Measurements from ENCODE around the gene DHX35. TPM values are rescaled to one million over a fixed set of nuclear protein-coding genes. Genes with fewer than 3 reads are reported as not detected.

The DHX35 gene
- polyA plus RNA-seq, 3 donors: 1.6 to 11.2 (median 2.7) TPM

- Mint-ChIP-seq H3K36me3 (peaks cover 70 to 85% of the 10 kb centered on the region in 2 donors), H3K4me3 (no peak overlapping the region), H3K27me3 (ENCODE audit: low read depth in 3 of 3) (no peaks in the 10 kb centered on the region), H3K27ac (peak overlapping the region in 1 of 7 donors; percentile 10), H3K4me1 (no peaks in the 10 kb centered on the region), H3K9me3 (no peaks in the 10 kb centered on the region)
- no peak overlapping the region for H3K9ac ChIP-seq (ENCODE audit: insufficient read depth, low read length, poor library complexity, severe bottlenecking)
- peaks cover 61 to 81% of the 10 kb centered on the region in 2 donors for H3K36me3 ChIP-seq (replicated peaks in 1 of 2; ENCODE audit: control insufficient read depth in 1 of 2, insufficient read depth in 2 of 2, low read length in 2 of 2)
- H3K4me2 ChIP-seq (replicated peaks; ENCODE audit: extremely low read depth, low read length, poor library complexity, severe bottlenecking): no peak overlapping the region
- no peak overlapping the region for H3K4me3 ChIP-seq (replicated peaks in 1 of 3; ENCODE audit: low read depth in 2 of 3, low read length in 3 of 3)
- H4K20me1 ChIP-seq (ENCODE audit: insufficient read depth, low read length): no peaks in the 10 kb centered on the region
- no peaks in the 10 kb centered on the region for H3K79me2 ChIP-seq (ENCODE audit: insufficient read depth, low read length)
- H3K27me3 ChIP-seq (ENCODE audit: control insufficient read depth in 2 of 2, insufficient read depth in 2 of 2, low read length in 2 of 2): no peaks in the 10 kb centered on the region
- no peak overlapping the region for H2AFZ ChIP-seq (ENCODE audit: insufficient read depth, low read depth, low read length, poor library complexity, severe bottlenecking)
- no peak for TF ChIP-seq CTCF (IDR thresholded peaks at IDR 0.05)
- WGBS (ENCODE audit: insufficient coverage): 100% methylated on average over 3 of the region's 6 CpGs
- H3K9me3 ChIP-seq (replicated peaks in 1 of 2; ENCODE audit: control insufficient read depth in 1 of 2, insufficient read depth in 1 of 2, low read length in 2 of 2): no peaks in the 10 kb centered on the region
- H3K27ac ChIP-seq (ENCODE audit: low read depth in 1 of 2, low read length in 2 of 2): no peak overlapping the region
- H3K4me1 ChIP-seq (ENCODE audit: control insufficient read depth in 1 of 2, insufficient read depth in 2 of 2, low read length in 2 of 2): no peaks in the 10 kb centered on the region
- intact Hi-C loops (cut with micrococcal nuclease): loop anchor here in 1 of 2 donors (10.0 kb wide), 1 partner anchor 105 kb away; no protein-coding TSS in a partner anchor
- no peak for DNase-seq
Measured at GRCh38 chr20:39040116-39040515, 78.0 kb downstream of the DHX35 start.

GRCh38 chr20:39041067-39041466 is 78.9 kb downstream of the DHX35 start:
- Histone ChIP-seq H4K20me1 (ENCODE audit: insufficient read depth, low read length) (no peaks in the 10 kb centered on the region), H3K79me2 (ENCODE audit: insufficient read depth, low read length) (no peaks in the 10 kb centered on the region), H3K9me3 (replicated peaks in 1 of 2; ENCODE audit: control insufficient read depth in 1 of 2, insufficient read depth in 1 of 2, low read length in 2 of 2) (no peaks in the 10 kb centered on the region), H3K4me3 (replicated peaks in 1 of 3; ENCODE audit: low read depth in 2 of 3, low read length in 3 of 3) (no peak overlapping the region), H3K27me3 (ENCODE audit: control insufficient read depth in 2 of 2, insufficient read depth in 2 of 2, low read length in 2 of 2) (no peaks in the 10 kb centered on the region), H3K4me1 (ENCODE audit: control insufficient read depth in 1 of 2, insufficient read depth in 2 of 2, low read length in 2 of 2) (no peaks in the 10 kb centered on the region), H3K27ac (ENCODE audit: low read depth in 1 of 2, low read length in 2 of 2) (no peak overlapping the region), H3K4me2 (replicated peaks; ENCODE audit: extremely low read depth, low read length, poor library complexity, severe bottlenecking) (no peak overlapping the region), H3K36me3 (replicated peaks in 1 of 2; ENCODE audit: control insufficient read depth in 1 of 2, insufficient read depth in 2 of 2, low read length in 2 of 2) (peaks cover 52 to 72% of the 10 kb centered on the region in 2 donors), H3K9ac (ENCODE audit: insufficient read depth, low read length, poor library complexity, severe bottlenecking) (no peak overlapping the region), H2AFZ (ENCODE audit: insufficient read depth, low read depth, low read length, poor library complexity, severe bottlenecking) (no peak overlapping the region)
- peaks cover 63 to 75% of the 10 kb centered on the region in 2 donors for H3K36me3 Mint-ChIP-seq
- no peak for DNase-seq
- H3K9me3 Mint-ChIP-seq: no peaks in the 10 kb centered on the region
- no peaks in the 10 kb centered on the region for H3K27me3 Mint-ChIP-seq (ENCODE audit: low read depth in 3 of 3)
- no peak for TF ChIP-seq CTCF (IDR thresholded peaks at IDR 0.05)
- intact Hi-C loops (cut with micrococcal nuclease): loop anchor here in 1 of 2 donors (10.0 kb wide), 1 partner anchor 106 kb away; no protein-coding TSS in a partner anchor
- peak overlapping the region in 1 of 7 donors; percentile 14 for H3K27ac Mint-ChIP-seq
- H3K4me1 Mint-ChIP-seq: no peaks in the 10 kb centered on the region
- H3K4me3 Mint-ChIP-seq: no peak overlapping the region
- WGBS (ENCODE audit: insufficient coverage): 97% methylated on average over 7 of the region's 7 CpGs

Measured in CD14-positive monocyte (primary cell).